HG03095 (cell line): ENCODE measurements around the gene SLC15A1.

Experiments used
- ATAC-seq: cut with Tn5 transposase; IDR thresholded peaks from one replicate; pipeline ENCODE4 v1.9.1; 2021; ENCODE audit warnings: moderate library complexity; ENCODE audit not compliant: unreplicated experiment

The SLC15A1 gene

DNA sequence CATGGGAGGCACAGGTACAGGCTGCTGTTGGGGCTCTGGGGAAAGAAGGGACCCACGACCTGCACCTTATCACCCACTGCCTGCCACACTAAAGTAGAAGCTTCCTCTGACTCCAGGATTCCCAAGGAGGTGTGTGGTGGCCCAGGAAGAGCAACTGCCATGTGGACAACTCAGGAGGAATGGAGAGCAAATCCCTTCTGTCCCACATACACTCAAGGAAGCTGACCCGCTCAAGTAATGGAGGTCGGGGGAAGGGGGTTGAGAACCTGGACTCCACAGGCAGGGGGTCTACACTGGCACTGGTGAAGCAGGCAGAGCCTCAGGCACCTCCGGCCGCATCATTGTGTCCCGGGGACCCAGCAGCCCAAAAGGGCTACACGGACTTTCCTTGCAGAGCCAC, 29.4 kb upstream of the SLC15A1 start:
- no peak for ATAC-seq

DNA sequence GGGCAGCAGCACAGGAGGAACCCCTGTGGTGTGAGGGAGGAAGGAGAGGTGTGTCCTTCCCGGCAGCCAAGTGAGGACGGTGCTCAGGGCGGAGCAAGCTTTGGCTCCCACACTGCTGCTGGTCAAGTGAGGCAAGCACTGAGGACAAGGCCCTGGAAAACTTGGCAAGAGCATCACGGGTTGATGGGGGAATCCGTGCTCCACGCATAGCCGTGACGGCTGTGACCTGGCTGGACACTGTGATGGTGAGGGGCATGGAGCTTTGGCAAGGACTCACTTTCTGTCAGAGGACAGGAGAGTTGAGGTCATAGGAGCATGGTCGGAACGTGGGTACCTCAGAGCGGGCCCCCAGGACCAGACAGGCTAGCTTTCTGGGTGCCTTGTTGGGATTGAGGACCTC, 29.0 kb upstream of the SLC15A1 start:
- ATAC-seq, result no peak

GRCh38 chr13:98781045-98781444, 28.6 kb upstream of the SLC15A1 start:
- no peak for ATAC-seq

GRCh38 chr13:98780451-98780850, 28.0 kb upstream of the SLC15A1 start:
- ATAC-seq, result no peak

GRCh38 chr13:98779695-98780094, 27.2 kb upstream of the SLC15A1 start:
- no peak for ATAC-seq

GRCh38 chr13:98778749-98779148, 26.3 kb upstream of the SLC15A1 start:
- no peak for ATAC-seq

- ATAC-seq, result no peak
These were observed 24.2 kb upstream of the SLC15A1 start for GRCh38 chr13:98776644-98777043.

DNA sequence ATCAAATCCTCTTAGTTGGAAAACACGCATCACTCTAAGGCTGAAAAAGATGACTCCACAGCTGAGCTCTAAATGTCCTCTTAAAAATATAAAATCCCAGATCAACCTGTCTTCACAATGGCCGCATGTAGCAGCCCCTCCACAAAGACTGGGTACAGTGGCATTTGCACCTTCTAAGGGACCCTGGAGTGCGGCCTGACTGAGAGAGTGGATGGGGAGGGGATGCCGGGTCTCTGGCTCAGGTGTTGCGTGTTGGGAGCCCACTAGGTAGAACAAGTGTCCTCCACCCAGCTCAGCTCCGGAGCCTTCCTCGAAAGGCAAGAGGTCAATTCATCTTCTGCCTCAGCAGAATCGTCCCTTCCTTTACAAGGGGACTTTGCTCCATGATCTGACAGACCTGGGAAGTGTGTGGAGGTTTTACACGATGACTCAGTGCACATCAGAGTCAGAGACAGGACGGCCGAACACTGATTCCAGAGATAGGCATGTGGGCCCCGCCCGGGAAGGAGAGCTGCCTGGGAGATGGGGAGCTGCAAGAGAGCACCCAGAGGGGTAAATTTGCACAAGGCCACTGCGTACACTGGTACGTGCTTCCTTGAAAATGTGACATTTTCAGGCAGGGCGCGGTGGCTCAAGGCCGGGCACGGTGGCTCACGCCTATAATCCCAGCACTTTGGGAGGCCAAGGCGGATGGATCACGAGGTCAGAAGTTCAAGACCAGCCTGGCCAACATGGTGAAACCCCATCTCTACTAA, 23.5 kb upstream of the SLC15A1 start:
- no peak for ATAC-seq

- ATAC-seq, result no peak
These were observed 22.9 kb upstream of the SLC15A1 start for GRCh38 chr13:98775386-98775785.

DNA sequence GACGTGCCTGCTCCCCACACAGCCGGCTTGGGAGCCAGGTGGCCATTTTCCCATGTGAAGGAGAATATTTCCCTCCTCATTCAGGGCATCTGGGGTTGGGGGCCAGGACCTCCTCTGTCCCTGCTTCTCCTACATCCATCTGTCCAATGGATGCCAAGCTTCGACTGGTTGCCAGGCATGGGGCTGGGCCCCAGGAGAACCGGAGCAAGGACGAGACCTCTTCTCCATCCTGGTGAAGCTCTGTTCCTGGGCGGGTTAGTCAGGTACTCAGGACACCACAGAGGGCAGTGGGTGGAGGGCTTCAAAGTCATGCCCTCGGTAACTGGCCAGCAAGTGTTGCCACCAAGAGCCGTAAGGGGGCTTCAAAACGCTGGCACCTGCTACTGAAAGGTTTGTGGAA, 22.3 kb upstream of the SLC15A1 start:
- no peak for ATAC-seq

- ATAC-seq, result no peak
These were observed 21.4 kb upstream of the SLC15A1 start for GRCh38 chr13:98773921-98774320.

DNA sequence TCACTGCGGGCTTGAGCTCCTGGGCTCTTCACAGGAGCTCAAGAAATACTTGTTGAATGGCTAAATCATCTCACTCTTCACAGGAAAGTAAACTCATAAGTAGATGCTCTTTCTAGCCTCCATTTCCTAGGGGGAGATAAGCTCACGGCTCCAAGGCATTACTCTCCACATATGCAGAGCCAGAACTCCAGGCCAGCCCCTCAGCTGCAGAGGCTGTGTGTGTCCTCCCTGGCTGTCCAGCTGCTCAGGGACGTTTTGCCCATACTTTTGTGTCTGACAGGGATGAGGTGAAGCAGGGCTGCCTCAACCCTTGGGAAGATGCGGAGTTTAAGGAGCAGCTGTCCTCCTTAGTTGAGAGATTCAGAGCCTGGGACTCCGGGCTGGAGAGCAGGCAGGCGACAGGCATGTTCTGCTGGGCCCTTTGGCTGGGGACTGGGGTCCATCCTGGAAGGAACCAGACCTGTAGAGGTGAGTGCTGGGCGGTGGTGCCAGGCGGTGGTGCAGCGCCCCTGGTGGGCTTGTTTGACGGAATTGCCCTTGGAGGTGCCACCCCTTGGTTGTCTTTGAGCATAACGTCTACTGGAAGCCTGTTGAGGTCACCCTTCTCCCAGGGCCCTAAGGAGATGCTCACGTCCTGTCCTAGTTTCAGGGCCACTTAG, 20.5 kb upstream of the SLC15A1 start:
- ATAC-seq, result no peak

DNA sequence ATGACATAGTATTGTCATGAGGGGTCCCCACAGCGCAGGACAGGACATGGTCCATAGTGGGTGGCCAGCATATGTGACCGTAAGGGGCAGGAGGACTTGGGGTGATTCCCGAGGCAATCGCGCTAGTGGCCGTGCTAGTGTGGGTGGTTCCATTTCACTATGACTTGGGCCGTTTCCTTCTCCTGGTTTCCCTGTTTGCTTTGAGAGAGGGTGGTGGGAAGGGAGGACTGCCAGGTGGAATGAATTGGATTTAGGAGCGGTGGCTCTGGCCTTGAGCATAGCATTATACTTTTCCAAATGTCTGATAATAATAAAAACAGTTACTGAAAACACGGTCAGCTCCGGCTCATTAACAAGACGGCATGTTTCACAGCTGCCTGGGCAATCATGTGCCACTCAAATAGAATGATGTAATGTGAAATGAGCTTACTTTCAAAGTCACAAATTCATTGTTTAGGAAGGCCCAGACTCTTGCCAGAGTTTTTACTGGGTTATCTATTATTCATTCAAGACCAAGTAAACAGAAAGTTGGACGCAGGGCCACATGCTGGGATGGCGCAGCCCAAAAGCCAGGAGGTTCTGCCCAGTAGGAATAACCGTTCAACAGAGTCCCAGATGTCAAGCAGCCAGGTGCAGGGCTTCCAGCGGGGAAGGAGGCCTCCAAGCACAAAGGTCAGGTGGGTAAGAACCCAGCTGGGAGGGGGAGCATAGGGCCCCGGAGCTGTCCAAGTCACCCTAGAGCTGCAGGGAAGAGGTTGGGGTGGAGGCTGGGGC, 19.6 kb upstream of the SLC15A1 start:
- no peak for ATAC-seq

DNA sequence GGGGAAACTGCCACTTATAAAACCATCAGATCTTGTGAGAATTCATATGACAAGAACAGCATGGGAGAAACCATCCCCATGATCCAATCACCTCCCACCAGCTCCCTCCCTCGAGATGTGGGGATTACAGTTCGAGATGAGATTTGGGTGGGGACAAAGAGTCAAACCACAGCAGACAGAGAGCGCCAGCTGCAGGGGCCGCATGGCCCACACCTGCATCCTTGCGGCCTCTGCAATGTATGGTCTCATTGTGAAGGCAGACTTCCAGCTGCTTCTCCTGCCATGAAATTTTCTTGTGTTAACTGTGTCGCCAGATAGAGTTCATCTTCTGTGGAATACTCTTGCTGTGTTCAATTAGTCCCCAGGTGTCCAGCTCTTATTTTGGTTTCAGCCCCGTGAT, 17.3 kb upstream of the SLC15A1 start:
- no peak for ATAC-seq

GRCh38 chr13:98768522-98768921, 16.1 kb upstream of the SLC15A1 start:
- ATAC-seq, result no peak

GRCh38 chr13:98766697-98767096, 14.2 kb upstream of the SLC15A1 start:
- no peak for ATAC-seq

- ATAC-seq, result no peak
These were observed 13.6 kb upstream of the SLC15A1 start for GRCh38 chr13:98765996-98766519.

GRCh38 chr13:98761986-98762616, 9.6 kb upstream of the SLC15A1 start:
- no peak for ATAC-seq

GRCh38 chr13:98761126-98761985, 8.9 kb upstream of the SLC15A1 start:
- peak; percentile 78 for ATAC-seq

DNA sequence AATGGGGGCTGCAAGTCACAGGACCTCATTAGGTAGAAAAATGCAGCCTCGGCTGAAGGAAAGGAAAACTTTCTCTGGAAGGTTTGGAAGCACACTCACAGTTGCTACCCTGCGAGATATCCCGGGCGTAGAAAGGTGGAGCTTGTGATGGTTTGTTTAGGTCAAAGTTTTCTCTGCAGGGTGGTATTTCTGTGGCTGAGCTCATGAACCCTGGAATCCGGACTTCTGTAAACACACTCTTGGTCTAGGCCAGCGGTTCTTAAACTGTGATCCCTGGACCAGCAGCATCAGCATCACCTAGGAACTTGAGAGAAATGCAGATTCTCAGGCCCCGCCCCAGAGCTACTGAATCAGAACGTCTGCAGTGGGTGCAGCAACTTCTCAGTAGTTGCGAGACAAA, 3.3 kb upstream of the SLC15A1 start:
- ATAC-seq, result no peak
